ENCODE measurements around the gene SLC5A9. TPM values are rescaled to one million over a fixed set of nuclear protein-coding genes. Genes with fewer than 3 reads are reported as not detected.

Gene SLC5A9
- total RNA-seq, 6 donors from 2014 or later, result 2.9 to 21.0 (median 6.1) TPM

DNA sequence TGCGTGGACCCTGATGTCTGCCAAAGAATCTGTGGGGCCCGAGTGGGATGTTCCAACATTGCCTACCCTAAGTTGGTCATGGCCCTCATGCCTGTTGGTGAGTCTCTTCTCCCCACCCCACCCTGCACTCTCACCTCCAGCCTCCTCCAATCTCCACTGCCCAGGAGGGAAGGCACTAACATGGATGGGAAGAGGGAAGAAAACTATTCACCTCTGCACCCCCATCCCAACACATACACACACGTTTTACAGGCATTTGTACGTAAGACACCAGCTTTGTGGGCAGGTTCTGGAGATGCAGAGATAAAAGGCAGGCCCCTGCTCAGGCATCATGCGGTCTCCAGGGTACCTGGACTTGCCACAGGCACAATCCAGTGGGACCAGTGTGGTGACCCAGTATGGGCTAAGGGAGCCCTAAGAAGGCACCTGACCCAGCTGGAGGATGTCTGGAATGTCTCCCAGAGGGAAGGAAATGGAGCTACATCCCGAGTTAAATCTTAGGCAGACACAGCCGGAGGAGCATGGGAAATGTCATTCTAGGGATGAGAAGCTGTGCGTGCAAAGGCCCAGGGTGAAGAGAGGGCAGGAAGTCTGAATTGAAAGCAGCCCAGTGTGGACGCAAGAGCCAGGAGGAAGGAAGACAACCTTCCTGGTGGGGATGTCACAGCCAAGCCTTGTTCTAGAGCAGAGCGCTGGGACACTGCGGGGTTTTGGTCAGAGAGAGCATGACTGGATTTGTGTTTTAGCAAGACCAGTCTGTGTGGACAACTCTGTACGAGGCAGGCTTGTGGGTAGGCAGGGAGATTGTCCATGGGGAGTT lies 11.4 kb downstream of the SLC5A9 start:
- DNase-seq, result no peak
- WGBS, 2 donors, result 73% methylated on average over 12 of the region's 12 CpGs
- Histone ChIP-seq H3K27ac (no peak overlapping the region), H3K4me1 (no peaks in the 10 kb centered on the region), H3K9me3 (no peaks in the 10 kb centered on the region), H3K27me3 (no peaks in the 10 kb centered on the region), H3K36me3 (no peaks in the 10 kb centered on the region), H3K4me3 (no peak overlapping the region)
- ATAC-seq (ENCODE audit: low FRiP score in 2 of 2), result no peak
- TF ChIP-seq EP300 (IDR thresholded peaks at IDR 0.05), result no peak
- TF ChIP-seq, protein P1, sequence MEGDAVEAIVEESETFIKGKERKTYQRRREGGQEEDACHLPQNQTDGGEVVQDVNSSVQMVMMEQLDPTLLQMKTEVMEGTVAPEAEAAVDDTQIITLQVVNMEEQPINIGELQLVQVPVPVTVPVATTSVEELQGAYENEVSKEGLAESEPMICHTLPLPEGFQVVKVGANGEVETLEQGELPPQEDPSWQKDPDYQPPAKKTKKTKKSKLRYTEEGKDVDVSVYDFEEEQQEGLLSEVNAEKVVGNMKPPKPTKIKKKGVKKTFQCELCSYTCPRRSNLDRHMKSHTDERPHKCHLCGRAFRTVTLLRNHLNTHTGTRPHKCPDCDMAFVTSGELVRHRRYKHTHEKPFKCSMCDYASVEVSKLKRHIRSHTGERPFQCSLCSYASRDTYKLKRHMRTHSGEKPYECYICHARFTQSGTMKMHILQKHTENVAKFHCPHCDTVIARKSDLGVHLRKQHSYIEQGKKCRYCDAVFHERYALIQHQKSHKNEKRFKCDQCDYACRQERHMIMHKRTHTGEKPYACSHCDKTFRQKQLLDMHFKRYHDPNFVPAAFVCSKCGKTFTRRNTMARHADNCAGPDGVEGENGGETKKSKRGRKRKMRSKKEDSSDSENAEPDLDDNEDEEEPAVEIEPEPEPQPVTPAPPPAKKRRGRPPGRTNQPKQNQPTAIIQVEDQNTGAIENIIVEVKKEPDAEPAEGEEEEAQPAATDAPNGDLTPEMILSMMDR (IDR thresholded peaks at IDR 0.05), result no peak
- no peak for TF ChIP-seq POLR2AphosphoS5 (IDR thresholded peaks at IDR 0.05)
- TF ChIP-seq POLR2A (IDR thresholded peaks at IDR 0.05), result no peak

DNA sequence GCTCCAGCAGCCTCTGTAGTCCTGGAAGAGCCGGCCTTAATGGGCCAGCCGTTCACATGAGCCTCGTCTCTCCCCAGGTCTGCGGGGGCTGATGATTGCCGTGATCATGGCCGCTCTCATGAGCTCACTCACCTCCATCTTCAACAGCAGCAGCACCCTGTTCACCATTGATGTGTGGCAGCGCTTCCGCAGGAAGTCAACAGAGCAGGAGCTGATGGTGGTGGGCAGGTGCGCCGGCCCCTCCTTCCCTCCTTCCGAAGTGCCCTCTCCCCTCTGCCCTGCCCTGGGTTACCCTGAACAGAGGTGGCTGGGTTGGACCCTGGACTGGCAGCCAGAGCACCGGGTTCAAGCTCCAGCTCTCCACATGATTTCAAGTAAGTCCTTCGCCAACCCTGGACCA lies 13.1 kb downstream of the SLC5A9 start:
- WGBS, 2 donors, result 87 to 89% methylated on average over 13 of the region's 13 CpGs
- TF ChIP-seq, protein P1 (IDR thresholded peaks at IDR 0.05), result no peak
- no peak for TF ChIP-seq POLR2A (IDR thresholded peaks at IDR 0.05)
- TF ChIP-seq EP300 (IDR thresholded peaks at IDR 0.05), result no peak
- TF ChIP-seq POLR2AphosphoS5 (IDR thresholded peaks at IDR 0.05), result no peak
- Histone ChIP-seq H3K4me1 (no peaks in the 10 kb centered on the region), H3K4me3 (no peak overlapping the region), H3K36me3 (no peaks in the 10 kb centered on the region), H3K27ac (no peak overlapping the region), H3K9me3 (no peaks in the 10 kb centered on the region), H3K27me3 (no peaks in the 10 kb centered on the region)
- peak in 1 of 2 donors; percentile 46 for DNase-seq
- ATAC-seq (ENCODE audit: low FRiP score in 2 of 2), result no peak

DNA sequence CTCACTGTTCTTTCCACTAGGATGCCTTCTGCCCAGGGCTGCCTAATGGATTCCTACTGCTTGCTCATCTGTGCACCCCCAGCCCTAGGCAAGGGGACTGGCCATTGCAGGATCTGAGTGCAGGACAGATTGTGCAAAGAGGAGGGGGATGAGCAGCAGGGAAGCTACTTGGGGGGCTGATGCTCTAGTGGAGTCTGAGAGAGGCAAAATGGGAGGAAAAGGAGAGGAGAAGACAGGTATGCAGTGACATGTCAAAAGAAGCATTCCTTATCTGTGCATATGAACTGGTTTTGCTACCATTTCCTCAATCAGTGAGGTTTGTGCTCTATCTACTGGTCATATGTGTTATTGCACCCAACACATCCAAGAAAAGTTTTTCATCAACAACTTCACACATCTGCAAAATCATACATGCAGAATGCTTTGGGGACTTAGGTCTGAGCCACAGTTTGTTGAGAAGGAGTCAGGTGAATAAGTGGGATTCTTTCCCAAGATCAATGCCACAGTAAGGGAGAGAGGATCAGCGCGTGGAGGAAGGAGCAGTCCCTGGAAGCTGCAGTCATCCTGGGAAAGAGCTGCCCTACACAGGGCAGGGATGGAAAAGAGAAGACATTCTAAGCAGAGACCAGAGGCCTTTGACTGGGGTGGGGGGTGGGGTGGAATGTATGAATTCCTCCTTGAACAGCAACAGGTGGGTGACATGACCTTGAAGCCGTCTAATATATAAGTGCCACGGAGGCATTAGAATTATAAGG lies 14.4 kb downstream of the SLC5A9 start:
- ATAC-seq (ENCODE audit: low FRiP score in 2 of 2) (peak; percentile 43 to 62), DNase-seq (no peak)
- H3K9me3 ChIP-seq, result no peaks in the 10 kb centered on the region
- TF ChIP-seq, protein P1 (IDR thresholded peaks at IDR 0.05), result peak; percentile 36 to 82 (median 74)
- TF ChIP-seq POLR2AphosphoS5 (IDR thresholded peaks at IDR 0.05), result no peak
- no peak overlapping the region for H3K4me3 ChIP-seq
- WGBS, 2 donors, result 79% methylated on average over 4 of the region's 4 CpGs
- H3K27me3 ChIP-seq, result no peaks in the 10 kb centered on the region
- H3K36me3 ChIP-seq, result no peaks in the 10 kb centered on the region
- no peaks in the 10 kb centered on the region for H3K4me1 ChIP-seq
- H3K27ac ChIP-seq, result no peak overlapping the region

DNA sequence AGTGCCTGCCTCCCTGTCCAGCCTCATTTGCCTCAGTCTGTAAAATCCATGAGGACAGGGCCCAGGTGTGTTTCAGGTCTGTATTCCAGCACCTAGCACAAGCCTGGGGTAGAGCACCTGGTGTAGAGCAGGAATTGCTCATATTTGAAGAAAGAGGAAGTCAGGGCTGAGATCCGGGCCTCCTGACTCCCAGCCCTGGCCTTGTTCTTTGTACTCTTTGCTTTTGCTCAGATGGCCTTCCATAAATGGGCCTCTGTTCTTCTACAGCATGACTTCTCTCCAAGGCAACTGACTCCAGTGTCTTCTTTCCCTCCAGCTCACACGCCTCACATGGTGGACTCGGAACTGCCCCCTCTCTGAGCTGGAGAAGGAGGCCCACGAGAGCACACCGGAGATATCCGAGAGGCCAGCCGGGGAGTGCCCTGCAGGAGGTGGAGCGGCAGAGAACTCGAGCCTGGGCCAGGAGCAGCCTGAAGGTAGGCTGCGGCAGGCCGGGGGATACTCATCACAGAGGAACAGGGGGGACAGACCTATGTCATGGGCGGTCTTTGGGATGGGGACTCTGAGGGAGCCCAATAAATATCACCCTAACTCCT lies 19.7 kb downstream of the SLC5A9 start:
- no peaks in the 10 kb centered on the region for H3K27me3 ChIP-seq
- TF ChIP-seq, protein P1 (IDR thresholded peaks at IDR 0.05), result no peak
- no peak for TF ChIP-seq EP300 (IDR thresholded peaks at IDR 0.05)
- TF ChIP-seq POLR2AphosphoS5 (IDR thresholded peaks at IDR 0.05), result no peak
- TF ChIP-seq POLR2A (IDR thresholded peaks at IDR 0.05), result no peak
- no peaks in the 10 kb centered on the region for H3K9me3 ChIP-seq
- H3K36me3 ChIP-seq, result no peaks in the 10 kb centered on the region
- DNase-seq, result no peak
- peaks cover 14 to 22% (median 16%) of the 10 kb centered on the region in 4 donors for H3K4me1 ChIP-seq
- H3K27ac ChIP-seq, result no peak overlapping the region
- 89 to 94% methylated on average over 12 of the region's 12 CpGs for WGBS, 2 donors
- no peak overlapping the region for H3K4me3 ChIP-seq
- ATAC-seq (ENCODE audit: low FRiP score in 2 of 2), result no peak

Measured in upper lobe of left lung (tissue), 6 donors.